K562 (cell line): ENCODE measurements around the gene TSC22D3. TPM values are rescaled to one million over a fixed set of nuclear protein-coding genes. Genes with fewer than 3 reads are reported as not detected.

Source experiments
- ATAC-seq: fragments of 200-7000 bp; cut with Tn5 transposase; 3 replicates; pipeline ENCODE4 v1.9.1; 2020; ENCODE audit warnings: moderate library complexity
- BruUV-seq: library from RNA; stranded (reverse); fragments of 400-500 nt; replicated peaks from 2 replicates; lab custom pipeline; 2021; lab: Mats Ljungman, UMichigan
- CTCF ChIA-PET: fragments of 300-600 bp; formaldehyde crosslinking; extraction: SDS; loops from one replicate; lab custom pipeline; 2021; ENCODE audit warnings: low intra/inter-chr PET ratio; lab: Yijun Ruan, JAX
- POLR2A ChIA-PET: fragments of 300-600, 350-650 bp; sonication (Branson Sonifier 250); formaldehyde crosslinking; extraction: SDS; loops from one replicate; lab custom pipeline; 2021; ENCODE audit warnings: antibody characterized with exemption, inconsistent platforms; lab: Yijun Ruan, JAX
- DNase-seq, 4 experiments: peaks; one replicate each; pipeline versions ENCODE4 v3.0.0 to v3.0.0-alpha.2; 2011 to 2018; ENCODE audit warnings: low spot score in 3 of 4, mixed read lengths in 3 of 4; ENCODE audit errors: extremely low read depth in 1 of 4
- FAIRE-seq: peaks from 2 replicates; lab custom pipeline; 2011; peaks lifted over from hg19 to GRCh38; lab: Jason Lieb, UNC
- H2AFZ ChIP-seq: 2 replicates; pipeline ENCODE4 v1.6.0; 2011; ENCODE audit warnings: low read depth, low read length, control low read depth, inconsistent platforms
- H3K27ac ChIP-seq: fragments of 200-600 bp; 3 replicates; pipeline ENCODE4 v1.8.0; 2011; ENCODE audit warnings: low read depth, mild to moderate bottlenecking, control low read depth, inconsistent platforms, low read length, moderate library complexity, mixed read lengths; ENCODE audit errors: extremely low read depth
- H3K27me3 ChIP-seq, 2 experiments: fragments of 300-600 bp in 1 of 2; 2 replicates in 1 of 2; 3 replicates in 1 of 2; pipeline versions ENCODE4 v1.6.0 to v1.8.0; 2011; ENCODE audit warnings: inconsistent platforms in 2 of 2, low read length in 2 of 2, mild to moderate bottlenecking in 1 of 2, mixed read lengths in 1 of 2, moderate library complexity in 1 of 2; ENCODE audit not compliant: control insufficient read depth in 2 of 2, insufficient read depth in 2 of 2
- H3K36me3 ChIP-seq: fragments of 300-600 bp; 3 replicates; pipeline ENCODE4 v1.8.0; 2011; ENCODE audit warnings: mild to moderate bottlenecking, low read length, inconsistent platforms; ENCODE audit not compliant: control insufficient read depth, insufficient read depth
- H3K4me1 ChIP-seq, 2 experiments: fragments of 200-600 bp in 1 of 2; replicated peaks in 1 of 2; 2 replicates in 1 of 2; 3 replicates in 1 of 2; pipeline versions ENCODE4 v1.5.1 to v1.8.0; 2011; ENCODE audit warnings: inconsistent platforms in 2 of 2, low read length in 2 of 2, mild to moderate bottlenecking in 1 of 2, mixed read lengths in 1 of 2, moderate library complexity in 1 of 2; ENCODE audit not compliant: control insufficient read depth in 2 of 2, insufficient read depth in 2 of 2
- H3K4me2 ChIP-seq: 2 replicates; pipeline ENCODE4 v1.6.1; 2011; ENCODE audit warnings: low read length, control low read depth, inconsistent platforms, mixed read lengths; ENCODE audit not compliant: insufficient read depth
- H3K4me3 ChIP-seq: fragments of 200-600 bp; sonication (generic), shearing (Covaris generic); 2 replicates; pipeline ENCODE4 v1.5.1; 2016; ENCODE audit warnings: control low read depth, inconsistent platforms
- H3K79me2 ChIP-seq: fragments of 200-600 bp; 3 replicates; pipeline ENCODE4 v1.8.0; 2011; ENCODE audit warnings: low read length, inconsistent platforms; ENCODE audit not compliant: control insufficient read depth, insufficient read depth
- H3K9ac ChIP-seq, 2 experiments: 2 replicates each; pipeline versions ENCODE4 v1.6.0 to v1.6.1; 2011; ENCODE audit warnings: low read depth in 2 of 2, low read length in 2 of 2, control low read depth in 1 of 2, inconsistent platforms in 1 of 2, mild to moderate bottlenecking in 1 of 2, mixed read lengths in 1 of 2; ENCODE audit not compliant: insufficient read depth in 1 of 2
- H3K9me1 ChIP-seq: one replicate; pipeline ENCODE4 v1.6.0; 2011; ENCODE audit warnings: inconsistent platforms, mild to moderate bottlenecking, low read length, moderate library complexity; ENCODE audit not compliant: control insufficient read depth, insufficient read depth
- H3K9me3 ChIP-seq: replicated peaks from 2 replicates; pipeline ENCODE4 v1.5.1; 2011; ENCODE audit warnings: low read depth, low read length, inconsistent platforms; ENCODE audit not compliant: control insufficient read depth, insufficient read depth
- H4K20me1 ChIP-seq: replicated peaks from 2 replicates; pipeline ENCODE4 v1.6.1; 2011; ENCODE audit warnings: low read length, inconsistent platforms, mixed read lengths; ENCODE audit not compliant: control insufficient read depth, insufficient read depth
- ATF1 ChIP-seq, 2 experiments: fragments of 450-650 bp in 1 of 2; IDR thresholded peaks; 2 replicates each; pipeline ENCODE4 v1.6.1; 2016; ENCODE audit warnings: missing compliant biosample characterization in 1 of 2, missing genetic modification characterization in 1 of 2
- HEY1 ChIP-seq: fragments of 250-450 bp; sonication (Bioruptor Pico); IDR thresholded peaks from 2 replicates; pipeline ENCODE4 v1.5.0; 2020; ENCODE audit warnings: mild to moderate bottlenecking, moderate library complexity, borderline replicate concordance
- POLR2G ChIP-seq: fragments of 200-400 bp; formaldehyde crosslinking; IDR thresholded peaks from 2 replicates; pipeline ENCODE4 v1.6.1; 2017; ENCODE audit warnings: low read depth, mild to moderate bottlenecking, antibody characterized with exemption, low read length, moderate library complexity
- RBFOX2 ChIP-seq: fragments of 200-400 bp; formaldehyde crosslinking; IDR thresholded peaks from 2 replicates; pipeline ENCODE4 v1.6.1; 2017; ENCODE audit warnings: low read depth, mild to moderate bottlenecking, low read length, moderate library complexity
- RBM25 ChIP-seq: fragments of 200-400 bp; formaldehyde crosslinking; IDR thresholded peaks from 2 replicates; pipeline ENCODE4 v1.6.1; 2018; ENCODE audit warnings: low read length, low read depth, moderate library complexity; ENCODE audit not compliant: severe bottlenecking
- SREBF2 ChIP-seq: sonication (generic); formaldehyde crosslinking; IDR thresholded peaks from 2 replicates; pipeline ENCODE4 v1.4.0; 2020; ENCODE audit warnings: mild to moderate bottlenecking, missing genetic modification reagents
- WGBS: fragments of 100-300 bp; shearing (Covaris generic); methylation state at CpG from one replicate; pipeline ENCODE4 v1.1.6; 2016; ENCODE audit warnings: low coverage, mixed read lengths; ENCODE audit not compliant: insufficient coverage; ENCODE audit errors: missing lambda C conversion rate; 5-methylcytosine and 5-hydroxymethylcytosine counted together
- in situ Hi-C: fragments of 300-500 bp; cut with MboI; formaldehyde crosslinking; loops from 4 replicates; pipeline ENCODE4 v1.15.0; 2018; ENCODE audit warnings: inconsistent platforms, mixed read lengths
- intact Hi-C: fragments of 100-400 bp; cut with micrococcal nuclease; formaldehyde crosslinking; loops from 2 replicates; pipeline ENCODE4 v1.14.2; 2022
- polyA plus RNA-seq, 8 experiments: library from polyadenylated mRNA; depleted of rRNA in 4 of 8; stranded (reverse) in 5 of 8; unstranded in 3 of 8; fragments of >200 nt; fragmentation: Nextera tagmentation in 2 of 8; fragmentation: Illumina TruSeq in 1 of 8; extraction: Ambion mirVana in 2 of 8; extraction: Trizol in 1 of 8; gene quantifications; 2 replicates each; pipeline versions ENCODE4 v1.2.1 to v1.2.3, GENCODE V29; 2011 to 2014; ENCODE audit warnings: inconsistent platforms in 1 of 8, missing spikeins in 1 of 8
- total RNA-seq, 7 experiments: library from RNA; depleted of rRNA in 6 of 7; stranded (reverse); fragments of >200 nt in 6 of 7; fragmentation: Illumina TruSeq in 2 of 7; extraction: Trizol in 2 of 7; gene quantifications; 2 replicates each; pipeline versions ENCODE4 v1.2.1 to v1.2.3, GENCODE V29; 2011 to 2021; ENCODE audit warnings: low replicate concordance in 1 of 7
- TF ChIP-seq, protein P1 (sequence below): sonication (generic); formaldehyde crosslinking; IDR thresholded peaks from 2 replicates; pipeline ENCODE4 v1.5.0; 2020; ENCODE audit warnings: missing genetic modification reagents

The TSC22D3 gene
- total and polyA plus RNA-seq, 9 of the 15 experiments (the other 6 are each of a cell fraction or from before 2014, with no cell fraction given), result 0.48 to 3.0 (median 0.87) TPM

- peak; percentile 62 for ATAC-seq
- Histone ChIP-seq H3K4me3 (no peak overlapping the region), H3K4me1 (peaks cover 12 to 25% of the 10 kb centered on the region in 2 experiments; a peak in 4 of 5 replicates), H3K9me3 (no peaks in the 10 kb centered on the region), H3K4me2 (peak overlapping the region; percentile 14; the same call in 1 of the 2 replicates), H3K79me2 (no peaks in the 10 kb centered on the region), H3K9me1 (no peaks in the 10 kb centered on the region), H3K36me3 (no peaks in the 10 kb centered on the region), H3K9ac (peak overlapping the region in 1 of 2 experiments; percentile 8; a peak in 1 of 4 replicates), H4K20me1 (no peaks in the 10 kb centered on the region), H2AFZ (peak overlapping the region; percentile 44; the same call in 1 of the 2 replicates), H3K27me3 (no peaks in the 10 kb centered on the region), H3K27ac (no peak overlapping the region)
- TF ChIP-seq SREBF2 (CRISPR knock-in tag), result no peak
- TF ChIP-seq, protein P1, sequence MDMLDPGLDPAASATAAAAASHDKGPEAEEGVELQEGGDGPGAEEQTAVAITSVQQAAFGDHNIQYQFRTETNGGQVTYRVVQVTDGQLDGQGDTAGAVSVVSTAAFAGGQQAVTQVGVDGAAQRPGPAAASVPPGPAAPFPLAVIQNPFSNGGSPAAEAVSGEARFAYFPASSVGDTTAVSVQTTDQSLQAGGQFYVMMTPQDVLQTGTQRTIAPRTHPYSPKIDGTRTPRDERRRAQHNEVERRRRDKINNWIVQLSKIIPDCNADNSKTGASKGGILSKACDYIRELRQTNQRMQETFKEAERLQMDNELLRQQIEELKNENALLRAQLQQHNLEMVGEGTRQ (CRISPR knock-in tag), result peak; percentile 55
- peak; percentile 65 for TF ChIP-seq POLR2G
- peak; percentile 52; the same call in 1 of the 2 replicates for TF ChIP-seq RBFOX2
- no peak for TF ChIP-seq HEY1 (CRISPR knock-in tag)
- TF ChIP-seq RBM25, result no peak
- TF ChIP-seq ATF1 (CRISPR knock-in tag; IDR thresholded peaks at IDR 0.05), result no peak
- peak; percentile 42 for TF ChIP-seq ATF1 (tag; IDR thresholded peaks at IDR 0.05)
- WGBS, result 56% methylated on average over 25 of the region's 29 CpGs
- no peak for DNase-seq
- BruUV-seq, result no TSS peak
- in situ Hi-C loops (no loop called here), intact Hi-C loops (no loop called here)
- POLR2A ChIA-PET, result no interaction called here
- CTCF ChIA-PET, result no interaction called here
- FAIRE-seq, result no peak
Measured at GRCh38 chrX:107716816-107717700, 58.5 kb downstream of the TSC22D3 start.
